ENCODE results near the gene ZNFX1.
A peak's percentile ranks its signal among the peaks of the same experiment; 100 is the strongest.
"Not testable (repeated sequence)": the region's sequence is repeated elsewhere in the genome, so short reads cannot be mapped to it uniquely, and the experiment has no call there.

ZNFX1 gene

DNA sequence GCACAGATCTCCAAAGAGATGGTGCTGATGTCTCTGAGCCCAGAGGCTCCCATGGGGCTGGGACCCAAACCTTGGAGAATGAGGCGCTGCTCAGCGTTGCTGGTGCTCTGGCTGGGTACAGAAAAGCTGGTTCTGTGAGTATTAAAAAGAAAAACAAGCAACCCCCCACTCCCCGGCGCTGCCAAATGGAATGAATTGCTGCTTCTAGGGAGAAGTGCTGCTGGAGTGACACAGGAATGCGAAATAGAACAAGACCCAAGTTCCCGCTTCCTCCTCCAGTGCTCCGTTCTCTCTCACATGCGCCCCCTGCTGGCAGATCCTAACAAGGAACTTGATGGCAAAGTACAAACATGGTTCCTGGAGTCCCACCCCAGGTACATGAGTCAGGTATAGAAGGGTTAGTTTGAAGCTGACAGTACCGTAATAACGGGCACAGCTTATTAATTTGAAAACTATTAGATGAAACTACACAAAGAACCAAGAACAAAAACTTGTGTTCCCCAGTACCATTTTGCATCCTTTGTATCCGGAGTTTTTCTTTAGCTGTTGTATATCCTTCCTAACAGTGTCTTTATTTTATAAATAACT is 60.8 kb downstream of the ZNFX1 start:
- Mint-ChIP-seq H3K9me3 (no peaks in the 10 kb centered on the region), H3K4me1 (ENCODE audit: low read depth) (peaks cover 18% of the 10 kb centered on the region), H3K27ac (no peak overlapping the region), H3K4me3 (peak overlapping the region; percentile 9), H3K27me3 (no peaks in the 10 kb centered on the region), H3K36me3 (ENCODE audit: low read depth) (peaks cover 28% of the 10 kb centered on the region)
- intact Hi-C loops (cut with micrococcal nuclease) = loop anchor here (1.0 to 10.0 kb wide), 2 partner anchors 52 to 84 kb away; no protein-coding TSS in a partner anchor

DNA sequence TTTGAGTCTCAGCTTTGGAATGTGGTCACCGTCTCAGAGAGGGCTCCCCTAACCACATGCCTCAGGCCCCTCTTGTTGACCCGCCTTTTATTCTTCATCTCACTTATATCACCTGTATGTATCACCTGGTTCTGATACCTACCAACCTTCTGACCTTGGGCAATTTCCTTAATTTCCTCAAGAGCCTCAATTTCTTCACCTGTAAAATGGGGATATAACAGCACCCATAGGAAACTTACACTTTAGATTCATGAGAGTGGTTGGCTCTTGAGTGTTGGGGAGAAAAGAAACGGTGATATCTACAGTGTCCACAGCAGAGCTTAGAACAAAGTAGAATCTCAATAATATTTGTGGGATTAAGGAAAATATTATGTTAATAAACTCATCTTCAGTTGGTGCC is 62.6 kb downstream of the ZNFX1 start:
- H3K9me3 Mint-ChIP-seq = peaks cover 5% of the 10 kb centered on the region
- no peaks in the 10 kb centered on the region for H3K27me3 Mint-ChIP-seq
- intact Hi-C loops (cut with micrococcal nuclease) = loop anchor here (10.0 kb wide), 1 partner anchor 50 kb away; no protein-coding TSS in a partner anchor
- peaks cover 10% of the 10 kb centered on the region for H3K36me3 Mint-ChIP-seq (ENCODE audit: low read depth)
- peaks cover 5% of the 10 kb centered on the region for H3K4me1 Mint-ChIP-seq (ENCODE audit: low read depth)
- no peak overlapping the region for H3K27ac Mint-ChIP-seq
- H3K4me3 Mint-ChIP-seq = no peak overlapping the region

DNA sequence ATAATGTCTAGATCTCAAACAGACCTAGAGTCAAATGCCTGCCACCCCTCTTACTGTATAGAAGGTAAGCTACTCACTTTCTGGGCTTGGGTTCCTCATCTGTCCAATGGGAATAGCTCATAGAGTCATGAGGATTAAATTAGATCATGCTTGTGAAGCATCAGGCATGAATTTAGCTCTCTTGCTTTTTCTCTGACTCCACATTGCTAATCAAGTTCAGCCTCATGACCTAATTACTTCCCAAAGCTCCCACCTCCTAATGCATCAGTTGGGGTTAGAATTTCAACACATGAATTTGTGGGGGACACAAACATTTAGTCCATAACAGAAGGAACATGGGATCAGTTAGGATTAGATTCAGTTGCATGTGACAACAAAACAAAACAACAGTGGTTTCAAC is 63.3 kb downstream of the ZNFX1 start:
- Mint-ChIP-seq H3K27ac (no peak overlapping the region), H3K4me3 (no peak overlapping the region), H3K4me1 (ENCODE audit: low read depth) (no peaks in the 10 kb centered on the region), H3K36me3 (ENCODE audit: low read depth) (peaks cover 5% of the 10 kb centered on the region), H3K27me3 (no peaks in the 10 kb centered on the region), H3K9me3 (peaks cover 12% of the 10 kb centered on the region)
- intact Hi-C loops (cut with micrococcal nuclease) = loop anchor here (10.0 kb wide), 1 partner anchor 50 kb away; no protein-coding TSS in a partner anchor

DNA sequence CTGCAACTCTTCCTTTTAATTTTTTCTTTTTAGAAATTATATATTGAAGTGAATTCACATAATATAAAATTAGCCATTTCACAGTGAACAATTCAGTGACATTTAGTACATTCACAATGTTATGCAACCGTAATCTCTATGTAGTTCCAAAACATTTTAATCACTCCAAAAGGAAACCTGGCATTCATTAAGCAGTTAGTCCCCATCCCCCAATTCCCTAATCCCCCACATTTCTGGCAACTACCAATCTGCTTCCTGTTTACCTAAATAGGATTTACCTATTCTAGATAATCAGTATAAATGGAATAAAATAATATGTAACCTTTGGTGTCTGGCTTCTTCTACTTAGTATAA is 67.1 kb downstream of the ZNFX1 start:
- Mint-ChIP-seq H3K36me3 (ENCODE audit: low read depth) (no peaks in the 10 kb centered on the region), H3K4me1 (ENCODE audit: low read depth) (no peaks in the 10 kb centered on the region)
- intact Hi-C loops (cut with micrococcal nuclease) = loop anchor here (10.0 kb wide), 1 partner anchor 46 kb away; no protein-coding TSS in a partner anchor

DNA sequence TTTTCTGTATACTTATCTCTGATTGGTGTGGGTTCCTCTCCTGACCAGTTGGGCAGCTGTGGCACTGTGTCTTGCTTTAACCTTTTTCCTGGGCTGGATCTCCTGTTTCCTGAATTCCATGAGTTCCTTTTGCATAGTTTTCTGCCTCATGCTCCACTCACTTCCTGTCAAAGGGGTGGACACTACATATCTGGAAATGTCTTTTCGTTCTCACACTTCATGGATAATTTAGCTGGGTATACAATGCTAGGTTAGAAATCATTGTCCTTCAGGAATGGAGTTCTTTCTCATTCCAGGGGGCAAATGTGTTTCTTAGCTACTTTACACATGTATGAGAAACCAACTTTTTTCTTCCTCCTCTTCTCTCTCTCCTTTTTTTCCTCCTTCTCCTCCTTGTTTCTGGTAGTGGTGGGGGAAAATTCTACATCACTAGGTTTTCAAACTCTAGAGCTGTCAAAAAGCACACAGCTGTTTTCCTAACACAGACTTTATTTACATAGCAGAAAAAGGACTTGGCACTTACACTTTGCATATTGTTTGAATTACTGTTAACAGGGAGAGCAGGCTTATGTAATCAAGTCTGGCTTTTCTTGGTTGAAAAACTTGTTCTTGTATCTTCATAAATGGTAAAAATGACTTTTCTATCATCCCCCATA is 67.6 kb downstream of the ZNFX1 start:
- no peak overlapping the region for H3K4me3 Mint-ChIP-seq
- H3K27ac Mint-ChIP-seq = no peak overlapping the region
- H3K27me3 Mint-ChIP-seq = no peaks in the 10 kb centered on the region
- peaks cover 12% of the 10 kb centered on the region for H3K9me3 Mint-ChIP-seq
- H3K36me3 Mint-ChIP-seq (ENCODE audit: low read depth) = no peaks in the 10 kb centered on the region
- H3K4me1 Mint-ChIP-seq (ENCODE audit: low read depth) = no peaks in the 10 kb centered on the region
- intact Hi-C loops (cut with micrococcal nuclease) = loop anchor here (10.0 kb wide), 1 partner anchor 45 kb away; no protein-coding TSS in a partner anchor

More for the DNA sequence above, 67.1 kb downstream of the ZNFX1 start:
- Mint-ChIP-seq H3K27ac (no peak overlapping the region), H3K9me3 (peaks cover 12% of the 10 kb centered on the region), H3K27me3 (no peaks in the 10 kb centered on the region), H3K4me3 (no peak overlapping the region)

DNA sequence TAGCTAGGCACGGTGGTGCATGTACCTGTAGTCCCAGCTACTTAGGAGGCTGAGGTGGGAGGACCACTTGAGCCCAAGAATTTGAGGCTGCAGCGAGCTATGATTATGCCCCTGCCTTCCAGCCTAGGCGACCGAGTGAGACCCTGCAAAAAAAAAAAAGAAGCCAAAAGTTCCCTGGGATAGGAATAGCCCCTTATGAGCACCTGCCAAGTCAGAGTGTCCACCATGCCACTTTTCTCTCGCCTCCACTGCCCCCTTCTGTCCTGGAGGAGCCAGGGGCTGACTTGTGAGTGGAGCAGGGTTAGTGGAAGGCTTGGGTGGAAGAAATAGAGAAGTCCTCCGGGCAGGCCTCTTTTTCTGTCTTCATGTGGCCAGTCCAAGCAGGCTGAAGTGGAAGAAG is 70.8 kb downstream of the ZNFX1 start:
- H3K4me1 Mint-ChIP-seq (ENCODE audit: low read depth) = no peaks in the 10 kb centered on the region
- intact Hi-C loops (cut with micrococcal nuclease) = no loop called here
- peaks cover 12% of the 10 kb centered on the region for H3K9me3 Mint-ChIP-seq
- no peak overlapping the region for H3K4me3 Mint-ChIP-seq
- no peak overlapping the region for H3K27ac Mint-ChIP-seq
- H3K27me3 Mint-ChIP-seq = no peaks in the 10 kb centered on the region
- H3K36me3 Mint-ChIP-seq (ENCODE audit: low read depth) = no peaks in the 10 kb centered on the region

DNA sequence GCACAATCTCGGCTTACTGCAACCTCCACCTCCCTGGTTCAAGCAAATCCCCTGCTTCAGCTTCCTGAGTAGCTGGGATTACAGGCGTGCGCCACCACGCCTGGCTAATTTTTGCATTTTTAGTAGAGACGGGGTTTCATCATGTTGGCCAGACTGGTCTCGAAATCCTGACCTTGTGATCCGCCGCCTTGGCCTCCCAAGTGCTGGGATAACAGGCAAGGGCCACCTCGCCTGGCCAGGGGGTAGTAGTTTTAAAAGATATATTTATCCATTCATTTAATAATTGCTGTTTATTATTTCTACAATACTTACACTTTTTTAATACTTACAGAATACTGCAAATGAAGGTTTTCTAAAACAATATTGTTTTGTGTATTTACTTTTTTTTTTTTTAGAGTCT is 74.1 kb downstream of the ZNFX1 start:
- no peaks in the 10 kb centered on the region for H3K36me3 Mint-ChIP-seq (ENCODE audit: low read depth)
- H3K27ac Mint-ChIP-seq = no peak overlapping the region
- intact Hi-C loops (cut with micrococcal nuclease) = no loop called here
- H3K9me3 Mint-ChIP-seq = no peaks in the 10 kb centered on the region
- no peak overlapping the region for H3K4me3 Mint-ChIP-seq
- no peaks in the 10 kb centered on the region for H3K27me3 Mint-ChIP-seq
- H3K4me1 Mint-ChIP-seq (ENCODE audit: low read depth) = no peaks in the 10 kb centered on the region

DNA sequence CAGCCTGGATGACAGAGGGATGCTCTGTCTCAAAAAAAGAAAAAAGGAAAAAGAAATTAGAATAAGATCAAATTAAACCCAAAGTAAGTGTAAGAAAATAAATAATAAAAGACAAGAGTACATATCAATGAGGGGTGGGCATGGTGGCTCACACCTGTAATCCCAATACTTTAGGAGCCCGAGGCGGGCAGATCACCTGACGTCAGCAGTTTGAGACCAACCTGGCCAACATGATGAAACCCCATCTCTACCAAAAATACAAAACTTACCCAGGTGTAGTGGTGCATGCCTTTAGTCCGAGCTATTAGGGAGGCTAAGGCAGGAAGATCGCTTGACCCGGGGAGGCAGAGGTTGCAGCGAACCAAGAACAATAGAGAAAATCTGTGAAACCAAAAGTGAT is 74.8 kb downstream of the ZNFX1 start:
- no peaks in the 10 kb centered on the region for H3K27me3 Mint-ChIP-seq
- H3K9me3 Mint-ChIP-seq = no peaks in the 10 kb centered on the region

DNA sequence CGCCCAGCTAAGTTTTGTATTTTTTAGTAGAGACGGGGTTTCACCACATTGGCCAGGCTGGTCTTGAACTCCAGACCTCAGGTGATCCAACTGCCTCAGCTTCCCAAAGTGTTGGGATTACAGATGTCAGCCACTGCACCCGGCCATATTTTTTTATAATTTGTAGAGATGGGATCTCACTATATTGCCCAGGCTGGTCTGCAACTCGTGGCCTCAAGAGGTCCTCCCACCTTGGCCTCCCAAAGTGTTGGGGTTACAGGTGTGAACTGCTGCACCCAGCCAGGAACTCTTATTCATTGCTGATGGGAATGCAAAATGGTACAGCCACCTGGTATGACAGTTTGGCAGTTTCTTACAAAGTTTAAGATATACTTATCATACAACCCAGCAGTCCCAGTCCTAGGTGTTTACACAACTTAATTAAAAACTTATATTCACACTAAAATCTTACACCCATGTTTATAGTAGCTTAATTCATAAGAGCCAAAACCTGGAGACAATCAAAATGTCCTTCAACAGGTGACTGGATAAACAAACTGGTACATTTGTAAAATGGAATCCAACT is 78.0 kb downstream of the ZNFX1 start:
- Mint-ChIP-seq H3K4me1 (ENCODE audit: low read depth) (no peaks in the 10 kb centered on the region), H3K36me3 (ENCODE audit: low read depth) (no peaks in the 10 kb centered on the region), H3K27me3 (no peaks in the 10 kb centered on the region), H3K9me3 (no peaks in the 10 kb centered on the region), H3K27ac (no peak overlapping the region), H3K4me3 (no peak overlapping the region)
- intact Hi-C loops (cut with micrococcal nuclease) = no loop called here

More for the DNA sequence above, 74.8 kb downstream of the ZNFX1 start:
- no peaks in the 10 kb centered on the region for H3K4me1 Mint-ChIP-seq (ENCODE audit: low read depth)
- intact Hi-C loops (cut with micrococcal nuclease) = no loop called here
- no peaks in the 10 kb centered on the region for H3K36me3 Mint-ChIP-seq (ENCODE audit: low read depth)
- H3K27ac Mint-ChIP-seq = no peak overlapping the region
- no peak overlapping the region for H3K4me3 Mint-ChIP-seq

DNA sequence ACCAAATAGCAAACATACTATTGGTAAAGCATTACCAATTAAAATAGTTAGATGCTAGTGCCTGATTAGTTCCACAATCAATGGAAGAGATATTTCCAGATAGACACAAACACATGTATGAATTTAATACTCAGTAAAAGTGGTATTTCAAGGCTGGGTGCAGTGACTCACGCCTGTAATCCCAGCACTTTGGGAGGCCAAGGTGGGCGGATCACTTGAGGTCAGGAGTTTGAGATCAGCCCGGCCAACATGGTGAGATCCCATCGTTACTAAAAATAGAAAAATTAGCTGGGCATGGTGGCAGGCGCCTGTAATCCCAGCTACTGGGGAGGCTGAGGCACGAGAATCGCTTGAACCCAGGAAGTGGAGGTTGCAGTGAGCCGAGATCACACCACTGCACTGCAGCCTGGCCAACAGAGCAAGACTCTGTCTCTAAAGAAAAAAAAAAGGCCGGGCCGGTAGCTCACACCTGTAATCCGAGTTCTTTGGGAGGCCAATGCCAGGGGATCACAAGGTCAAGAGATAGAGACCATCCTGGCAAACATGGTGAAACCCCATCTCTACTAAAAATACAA is 84.8 kb downstream of the ZNFX1 start:
- H3K4me3 Mint-ChIP-seq; H3K27ac Mint-ChIP-seq; H3K27me3 Mint-ChIP-seq; H3K36me3 Mint-ChIP-seq (ENCODE audit: low read depth); H3K9me3 Mint-ChIP-seq; intact Hi-C loops (cut with micrococcal nuclease); H3K4me1 Mint-ChIP-seq (ENCODE audit: low read depth): not testable (repeated sequence)
